ENCODE results near the gene VPS29. TPM values are rescaled to one million over a fixed set of nuclear protein-coding genes. Genes with fewer than 3 reads are reported as not detected.
"Not testable (repeated sequence)": the region's sequence is repeated elsewhere in the genome, so short reads cannot be mapped to it uniquely, and the experiment has no call there.

The VPS29 gene
- total RNA-seq, 1 donor from 2014 or later: 99.6 TPM

DNA sequence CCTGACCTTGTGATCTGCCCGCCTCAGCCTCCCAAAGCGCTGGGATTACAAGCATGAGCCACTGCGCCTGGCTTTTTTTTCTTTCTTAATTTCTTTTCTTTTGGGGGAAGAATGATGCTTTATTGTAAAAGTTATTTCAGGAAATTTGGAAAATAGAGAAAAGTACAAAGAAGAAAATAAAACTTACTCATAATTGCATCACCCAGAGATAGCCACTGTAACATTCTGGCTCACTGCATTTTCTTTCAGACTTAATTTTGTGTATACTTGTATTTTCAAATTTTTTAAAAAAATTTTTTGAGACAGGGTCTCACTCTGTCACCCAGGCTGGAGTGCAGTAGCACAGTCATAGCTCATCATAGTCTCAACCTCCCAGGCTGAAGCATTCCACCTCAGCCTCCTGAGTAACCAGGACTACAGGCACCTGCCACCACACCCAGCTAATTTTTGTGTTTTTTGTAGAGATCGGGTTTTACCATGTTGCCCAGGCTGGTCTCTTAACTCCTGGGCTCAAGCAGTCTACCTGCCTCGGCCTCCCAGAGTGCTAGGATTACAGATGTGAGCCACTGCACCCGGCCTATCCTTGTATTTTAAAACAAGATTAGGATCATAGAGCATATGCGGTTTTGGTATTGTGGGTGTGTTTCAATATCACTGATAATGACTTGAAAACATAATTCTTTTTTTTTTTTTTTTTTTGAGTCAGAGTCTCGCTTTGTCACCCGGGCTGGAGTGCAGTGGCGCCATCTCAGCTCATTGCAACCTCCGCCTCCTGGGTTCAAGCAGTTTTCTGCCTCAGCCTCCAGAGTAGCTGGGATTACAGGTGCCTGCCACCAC, 19.2 kb upstream of the VPS29 start:
- ATAC-seq: not testable (repeated sequence)

DNA sequence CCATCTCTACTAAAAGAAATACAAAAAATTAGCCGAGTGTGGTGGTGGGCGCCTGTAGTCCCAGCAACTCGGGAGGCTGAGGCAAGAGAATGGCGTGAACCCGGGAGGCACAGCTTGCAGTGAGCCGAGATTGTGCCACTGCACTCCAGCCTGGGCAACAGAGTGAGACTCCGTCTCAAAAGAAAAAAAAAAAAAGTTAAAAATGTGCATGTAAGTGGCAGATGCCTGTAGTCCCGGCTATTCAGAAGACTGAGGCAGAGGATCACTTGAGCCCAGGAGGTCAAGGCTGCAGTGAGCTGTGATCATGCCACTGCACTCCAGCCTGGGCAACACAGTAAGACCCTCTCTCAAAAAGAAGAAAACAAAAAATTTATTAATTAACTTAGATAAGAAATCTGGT, 16.1 kb upstream of the VPS29 start:
- not testable (repeated sequence) for ATAC-seq

DNA sequence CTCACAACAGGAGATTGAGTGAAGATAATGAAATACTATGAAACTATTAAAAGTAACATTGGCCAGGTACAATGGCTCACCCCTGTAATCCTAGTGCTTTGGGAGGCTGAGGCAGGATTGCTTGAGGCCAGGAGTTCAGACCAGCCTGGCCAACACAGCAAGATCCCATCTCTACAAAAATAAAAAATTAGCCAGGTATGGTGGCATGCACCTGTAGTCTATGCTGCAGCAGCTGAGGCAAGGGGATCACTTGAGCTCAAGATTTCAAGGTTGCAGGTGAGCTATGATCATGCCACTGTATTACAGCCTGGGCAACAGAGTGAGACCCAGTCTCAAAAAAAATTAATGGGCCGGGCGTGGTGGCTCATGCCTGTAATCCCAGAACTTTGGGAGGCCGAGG, 15.1 kb upstream of the VPS29 start:
- ATAC-seq: no peak

- ATAC-seq: no peak
Measured at GRCh38 chr12:110514363-110514762, 12.5 kb upstream of the VPS29 start.

- no peak for ATAC-seq
Measured at GRCh38 chr12:110513842-110514241, 11.9 kb upstream of the VPS29 start.

DNA sequence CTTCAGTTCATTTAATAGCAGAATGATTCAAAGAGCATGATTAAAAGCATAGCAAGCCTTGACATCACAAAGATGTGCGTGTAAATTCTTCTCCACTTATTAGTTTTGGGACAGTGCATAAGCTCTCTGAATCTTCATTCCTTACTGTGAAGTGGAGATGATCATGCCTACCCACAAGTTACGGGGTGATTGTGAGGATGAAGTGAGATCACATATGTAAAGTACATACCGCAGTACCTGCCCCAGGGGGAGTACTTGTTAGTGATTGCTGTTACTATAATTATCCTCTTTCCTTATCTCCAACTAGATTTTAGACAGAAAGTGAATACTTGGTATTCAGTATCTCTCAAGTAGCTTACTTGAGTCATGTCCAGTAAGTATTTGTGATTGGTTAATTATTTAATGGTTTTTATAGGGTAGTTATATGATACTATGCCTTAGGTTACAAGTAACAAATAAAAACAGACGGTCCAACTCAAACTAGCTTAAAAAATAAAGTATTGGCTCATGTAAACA, 6.2 kb upstream of the VPS29 start:
- ATAC-seq: no peak

GRCh38 chr12:110505332-110505731, 3.4 kb upstream of the VPS29 start:
- ATAC-seq: no peak

DNA sequence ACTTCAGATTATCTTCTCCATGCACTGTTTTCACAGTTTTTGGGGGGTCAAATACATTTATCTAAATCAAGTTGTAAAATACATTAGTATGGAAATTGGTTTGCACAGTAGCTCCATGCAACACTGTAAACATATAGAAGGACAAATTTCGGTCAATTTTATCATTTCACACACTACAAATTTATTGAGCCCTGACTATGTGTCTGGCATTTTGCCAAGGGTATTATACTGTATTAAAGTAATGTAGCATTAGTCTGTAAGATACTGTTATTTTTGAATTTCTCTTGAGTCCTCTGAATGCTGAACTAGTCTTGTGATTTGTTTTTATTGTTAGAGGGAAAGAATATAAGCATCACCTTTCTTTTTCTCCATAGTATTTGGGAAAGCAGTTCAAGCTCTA, 1.5 kb upstream of the VPS29 start:
- no peak for ATAC-seq

GRCh38 chr12:110501399-110501751, 536 bp downstream of the VPS29 start:
- peak; percentile 65 for ATAC-seq

GRCh38 chr12:110498984-110499706, 2.8 kb downstream of the VPS29 start:
- ATAC-seq: peak; percentile 6

- no peak for ATAC-seq
Measured at GRCh38 chr12:110475426-110475825, 26.5 kb downstream of the VPS29 start.

- ATAC-seq: peak; percentile 98
Measured at GRCh38 chr12:110468214-110469048, 33.5 kb downstream of the VPS29 start, which contains the start of the genes FAM216A and GPN3. FAM216A (plus strand) TSS chr12:110468845; CDS start chr12:110468876, 31 bp downstream. GPN3 (minus strand) TSS chr12:110468257; CDS start chr12:110468203, 54 bp downstream.

- no peak for ATAC-seq
Measured at GRCh38 chr12:110467847-110468213, 34.1 kb downstream of the VPS29 start.

DNA sequence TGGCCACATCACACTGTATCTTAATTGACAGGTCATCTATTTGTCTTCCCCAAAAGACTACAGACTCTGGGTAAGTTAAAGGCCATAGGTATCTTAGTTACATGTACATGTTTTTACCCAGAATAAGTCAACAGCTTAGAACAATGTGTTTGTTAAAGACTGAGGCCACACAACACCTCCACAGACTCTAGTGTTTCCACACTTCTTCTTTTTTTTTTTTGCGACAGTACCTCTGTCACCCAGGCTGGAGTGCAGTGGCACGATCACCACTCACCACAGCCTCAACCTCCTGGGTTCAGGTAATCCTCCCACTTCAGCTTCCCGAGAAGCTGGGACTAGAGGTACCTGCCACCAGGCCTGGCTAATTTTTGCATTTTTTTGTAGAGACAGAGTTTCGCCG, 35.1 kb downstream of the VPS29 start:
- no peak for ATAC-seq

DNA sequence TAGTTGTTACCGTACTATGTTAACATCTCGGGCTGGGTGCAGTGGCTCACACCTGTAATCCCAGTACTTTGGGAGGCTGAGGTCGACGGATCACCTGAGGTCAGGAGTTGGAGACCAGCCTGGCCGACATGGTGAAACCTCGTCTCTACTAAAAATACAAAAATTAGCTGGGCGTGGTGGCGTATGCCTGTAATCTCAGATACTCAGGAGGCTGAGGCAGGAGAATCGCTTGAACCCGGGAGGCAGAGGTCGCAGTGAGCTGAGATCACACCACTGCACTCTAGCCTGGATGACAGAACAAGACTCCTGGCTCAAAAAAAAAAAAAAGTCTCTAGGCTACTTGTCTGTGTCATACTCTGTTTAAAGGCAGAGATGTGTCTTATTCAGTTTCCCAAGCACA, 36.1 kb downstream of the VPS29 start:
- ATAC-seq: not testable (repeated sequence)

GRCh38 chr12:110465024-110465423, 36.9 kb downstream of the VPS29 start:
- ATAC-seq: no peak

DNA sequence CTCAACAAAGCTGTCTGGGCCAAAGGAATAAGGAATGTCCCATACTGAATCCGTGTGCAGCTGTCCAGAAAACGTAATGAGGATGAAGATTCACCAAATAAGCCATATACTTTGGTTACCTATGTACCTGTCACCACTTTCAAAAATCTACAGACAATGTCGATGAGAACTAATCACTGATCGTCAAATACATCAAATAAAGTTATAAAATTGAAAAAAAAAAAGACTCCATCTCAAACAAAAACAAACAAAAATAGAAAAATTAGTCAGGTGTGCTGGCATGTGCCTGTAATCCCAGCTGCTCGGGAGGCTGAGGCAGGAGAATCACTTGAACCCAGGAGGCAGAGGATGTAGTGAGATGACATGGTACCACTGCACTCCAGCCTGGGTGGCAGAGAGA, 40.7 kb downstream of the VPS29 start:
- not testable (repeated sequence) for ATAC-seq

GRCh38 chr12:110458756-110459155, 43.2 kb downstream of the VPS29 start:
- ATAC-seq: no peak

- no peak for ATAC-seq
Measured at GRCh38 chr12:110453569-110454296, 48.2 kb downstream of the VPS29 start.

GRCh38 chr12:110451263-110451662, 50.6 kb downstream of the VPS29 start:
- ATAC-seq: no peak

- peak; percentile 98 for ATAC-seq
Measured at GRCh38 chr12:110449799-110450497, 52.0 kb downstream of the VPS29 start, which contains the start of gene ARPC3. ARPC3 (minus strand) TSS chr12:110450337; CDS start chr12:110450260, 77 bp downstream.
